Liver (tissue), 9 donors: ENCODE results near the gene SCGN. TPM values are rescaled to one million over a fixed set of nuclear protein-coding genes. Genes with fewer than 3 reads are reported as not detected.

Experiments used
- DNase-seq: peaks from one replicate; pipeline ENCODE4 v3.0.0-alpha.2; 2017; ENCODE audit warnings: low spot score
- H3K27ac ChIP-seq, 2 donors: one replicate each; pipeline ENCODE4 v1.7.0; 2013; ENCODE audit warnings: inconsistent platforms in 2 of 2, low read length in 2 of 2, control low read depth in 1 of 2, low read depth in 1 of 2, mild to moderate bottlenecking in 1 of 2
- H3K27me3 ChIP-seq, 4 donors: one replicate each; pipeline versions ENCODE4 v1.6.1 to v1.7.0; 2013; ENCODE audit warnings: low read length in 3 of 4, inconsistent platforms in 1 of 4, mild to moderate bottlenecking in 1 of 4, moderate library complexity in 1 of 4; ENCODE audit not compliant: control insufficient read depth in 4 of 4, insufficient read depth in 4 of 4
- H3K36me3 ChIP-seq, 4 donors: one replicate each; pipeline versions ENCODE4 v1.6.1 to v1.7.0; 2013; ENCODE audit warnings: low read length in 3 of 4, mild to moderate bottlenecking in 3 of 4, low read depth in 1 of 4, moderate library complexity in 1 of 4; ENCODE audit not compliant: control insufficient read depth in 4 of 4, insufficient read depth in 3 of 4
- H3K4me1 ChIP-seq, 4 donors: one replicate each; pipeline versions ENCODE4 v1.6.1 to v1.7.0; 2013; ENCODE audit warnings: low read length in 3 of 4, mild to moderate bottlenecking in 3 of 4, moderate library complexity in 1 of 4; ENCODE audit not compliant: control insufficient read depth in 4 of 4, insufficient read depth in 4 of 4
- H3K4me3 ChIP-seq, 3 donors: one replicate each; pipeline versions ENCODE4 v1.6.1 to v1.7.0; 2013; ENCODE audit warnings: low read length in 3 of 3, control low read depth in 1 of 3, low read depth in 1 of 3, mild to moderate bottlenecking in 1 of 3
- H3K9ac ChIP-seq, 2 donors: one replicate each; pipeline ENCODE4 v1.7.0; 2013; ENCODE audit warnings: low read length in 2 of 2, mild to moderate bottlenecking in 2 of 2, moderate library complexity in 2 of 2, control low read depth in 1 of 2, low read depth in 1 of 2
- H3K9me3 ChIP-seq, 4 donors: one replicate each; pipeline versions ENCODE4 v1.6.1 to v1.7.0; 2013; ENCODE audit warnings: low read length in 3 of 4; ENCODE audit not compliant: control insufficient read depth in 4 of 4
- EGR1 ChIP-seq, 2 donors: IDR thresholded peaks; 2 replicates each; pipeline ENCODE4 v1.6.1; 2016 to 2018; ENCODE audit warnings: antibody characterized with exemption in 2 of 2, low read depth in 2 of 2
- FOXA1 ChIP-seq: IDR thresholded peaks from 2 replicates; pipeline ENCODE4 v1.6.1; 2016; ENCODE audit warnings: antibody characterized with exemption
- FOXA2 ChIP-seq: IDR thresholded peaks from 2 replicates; pipeline ENCODE4 v1.6.1; 2016; ENCODE audit warnings: antibody characterized with exemption
- GABPA ChIP-seq, 2 donors: IDR thresholded peaks in 1 of 2; conservative IDR thresholded peaks in 1 of 2; 2 replicates each; pipeline ENCODE4 v1.6.1; 2016; ENCODE audit warnings: antibody characterized with exemption in 2 of 2, mild to moderate bottlenecking in 1 of 2, moderate library complexity in 1 of 2
- HNF4A ChIP-seq, 2 donors: conservative IDR thresholded peaks; 2 replicates each; pipeline ENCODE4 v1.6.1; 2016; ENCODE audit warnings: antibody characterized with exemption in 2 of 2, mild to moderate bottlenecking in 2 of 2
- HNF4G ChIP-seq: IDR thresholded peaks from 2 replicates; pipeline ENCODE4 v1.6.1; 2016; ENCODE audit warnings: antibody characterized with exemption
- JUND ChIP-seq, 2 donors: IDR thresholded peaks; 2 replicates each; pipeline ENCODE4 v1.6.1; 2016; ENCODE audit warnings: antibody characterized with exemption in 2 of 2
- NR2F2 ChIP-seq: IDR thresholded peaks from 2 replicates; pipeline ENCODE4 v1.6.1; 2016; ENCODE audit warnings: antibody characterized with exemption
- RAD21 ChIP-seq, 2 donors: IDR thresholded peaks; 2 replicates each; pipeline ENCODE4 v1.6.1; 2016; ENCODE audit warnings: antibody characterized with exemption in 2 of 2, mild to moderate bottlenecking in 2 of 2
- RXRA ChIP-seq, 2 donors: IDR thresholded peaks; 2 replicates each; pipeline ENCODE4 v1.6.1; 2017 to 2018; ENCODE audit warnings: antibody characterized with exemption in 2 of 2, mild to moderate bottlenecking in 1 of 2
- SP1 ChIP-seq: IDR thresholded peaks from 2 replicates; pipeline ENCODE4 v1.6.1; 2018; ENCODE audit warnings: antibody characterized with exemption, mild to moderate bottlenecking
- TAF1 ChIP-seq: conservative IDR thresholded peaks from 2 replicates; pipeline ENCODE4 v1.6.1; 2016; ENCODE audit warnings: antibody characterized with exemption, mild to moderate bottlenecking
- YY1 ChIP-seq: IDR thresholded peaks from 2 replicates; pipeline ENCODE4 v1.6.1; 2016; ENCODE audit warnings: antibody characterized with exemption, mild to moderate bottlenecking
- WGBS: extraction: QIAGEN DNeasy Blood & Tissue Kit; methylation state at CpG from one replicate; pipeline ENCODE4 v1.1.7; 2013; 5-methylcytosine and 5-hydroxymethylcytosine counted together
- polyA plus RNA-seq, 2 donors: library from polyadenylated mRNA; stranded (reverse) in 1 of 2; unstranded in 1 of 2; fragments of 200-250 nt in 1 of 2; fragments of >200 nt in 1 of 2; fragmentation: Nextera tagmentation in 1 of 2; extraction: Ambion mirVana in 1 of 2; gene quantifications; one replicate each; pipeline versions ENCODE4 v1.2.1 to v1.2.3, GENCODE V29; 2013 to 2015
- total RNA-seq, 2 donors: library from RNA; depleted of rRNA; stranded (reverse); fragments of >200 nt; gene quantifications; one replicate each; pipeline ENCODE4 v1.2.3, GENCODE V29; 2014
- TF ChIP-seq, protein P1 (sequence below): IDR thresholded peaks from 2 replicates; pipeline ENCODE4 v1.6.1; 2016; ENCODE audit warnings: antibody characterized with exemption
- TF ChIP-seq, protein P2 (sequence below): IDR thresholded peaks from 2 replicates; pipeline ENCODE4 v1.6.1; 2016; ENCODE audit warnings: antibody characterized with exemption
- TF ChIP-seq, protein P3 (sequence below): IDR thresholded peaks from 2 replicates; pipeline ENCODE4 v1.6.1; 2016; ENCODE audit warnings: antibody characterized with exemption
- TF ChIP-seq, protein P4 (sequence below): fragments of 150-350 bp; IDR thresholded peaks from 2 replicates; pipeline ENCODE4 v1.5.1; 2017; ENCODE audit warnings: improper control_type of control experiment, low read depth, low read length; ENCODE audit not compliant: missing input control
- TF ChIP-seq, protein P5 (sequence below): IDR thresholded peaks from 2 replicates; pipeline ENCODE4 v1.6.1; 2016; ENCODE audit warnings: antibody characterized with exemption, mild to moderate bottlenecking
- donor health status: healthy.
- donor health status: healthy.
- donor health status: healthy.
- donor health status: healthy.
- donor health status: healthy.

The SCGN gene
- total and polyA plus RNA-seq, 4 donors = 0.28 to 8.1 (median 2.8) TPM

DNA sequence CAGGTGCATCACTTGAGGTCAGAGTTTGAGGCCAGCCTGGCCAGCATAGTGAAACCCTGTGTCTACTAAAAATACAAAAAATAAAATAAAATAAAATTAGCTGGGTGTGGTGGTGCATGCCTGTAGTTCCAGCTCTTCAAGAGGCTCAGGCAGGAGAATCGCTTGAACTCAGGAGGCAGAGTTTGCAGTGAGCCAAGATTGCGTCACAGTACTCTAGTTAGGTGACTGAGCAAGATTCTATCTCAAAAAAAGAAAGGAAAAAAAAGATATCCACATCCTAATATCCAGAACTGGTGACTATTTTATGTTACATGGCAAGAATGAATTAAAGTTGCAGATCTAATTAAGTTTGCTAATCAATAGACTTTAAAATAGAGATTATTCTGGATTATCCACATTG is 32.5 kb downstream of the SCGN start:
- no peak overlapping the region for H3K27ac ChIP-seq
- no peaks in the 10 kb centered on the region for H3K4me1 ChIP-seq
- no peak overlapping the region for H3K9ac ChIP-seq
- no peaks in the 10 kb centered on the region for H3K9me3 ChIP-seq
- H3K4me3 ChIP-seq = no peak overlapping the region
- no peaks in the 10 kb centered on the region for H3K27me3 ChIP-seq
- TF ChIP-seq RAD21 (IDR thresholded peaks at IDR 0.05) (no peak), HNF4G (no peak), TAF1 (no peak), RXRA (IDR thresholded peaks at IDR 0.05) (no peak), HNF4A (conservative IDR thresholded peaks at IDR 0.05) (no peak)
- TF ChIP-seq, protein P1, sequence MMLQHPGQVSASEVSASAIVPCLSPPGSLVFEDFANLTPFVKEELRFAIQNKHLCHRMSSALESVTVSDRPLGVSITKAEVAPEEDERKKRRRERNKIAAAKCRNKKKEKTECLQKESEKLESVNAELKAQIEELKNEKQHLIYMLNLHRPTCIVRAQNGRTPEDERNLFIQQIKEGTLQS = no peak
- TF ChIP-seq, protein P2, sequence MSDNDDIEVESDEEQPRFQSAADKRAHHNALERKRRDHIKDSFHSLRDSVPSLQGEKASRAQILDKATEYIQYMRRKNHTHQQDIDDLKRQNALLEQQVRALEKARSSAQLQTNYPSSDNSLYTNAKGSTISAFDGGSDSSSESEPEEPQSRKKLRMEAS = no peak
- TF ChIP-seq, protein P3, sequence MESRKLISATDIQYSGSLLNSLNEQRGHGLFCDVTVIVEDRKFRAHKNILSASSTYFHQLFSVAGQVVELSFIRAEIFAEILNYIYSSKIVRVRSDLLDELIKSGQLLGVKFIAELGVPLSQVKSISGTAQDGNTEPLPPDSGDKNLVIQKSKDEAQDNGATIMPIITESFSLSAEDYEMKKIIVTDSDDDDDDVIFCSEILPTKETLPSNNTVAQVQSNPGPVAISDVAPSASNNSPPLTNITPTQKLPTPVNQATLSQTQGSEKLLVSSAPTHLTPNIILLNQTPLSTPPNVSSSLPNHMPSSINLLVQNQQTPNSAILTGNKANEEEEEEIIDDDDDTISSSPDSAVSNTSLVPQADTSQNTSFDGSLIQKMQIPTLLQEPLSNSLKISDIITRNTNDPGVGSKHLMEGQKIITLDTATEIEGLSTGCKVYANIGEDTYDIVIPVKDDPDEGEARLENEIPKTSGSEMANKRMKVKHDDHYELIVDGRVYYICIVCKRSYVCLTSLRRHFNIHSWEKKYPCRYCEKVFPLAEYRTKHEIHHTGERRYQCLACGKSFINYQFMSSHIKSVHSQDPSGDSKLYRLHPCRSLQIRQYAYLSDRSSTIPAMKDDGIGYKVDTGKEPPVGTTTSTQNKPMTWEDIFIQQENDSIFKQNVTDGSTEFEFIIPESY = no peak
- WGBS = 84% methylated on average over 2 of the region's 2 CpGs
- no peak for DNase-seq
- H3K36me3 ChIP-seq = no peaks in the 10 kb centered on the region

DNA sequence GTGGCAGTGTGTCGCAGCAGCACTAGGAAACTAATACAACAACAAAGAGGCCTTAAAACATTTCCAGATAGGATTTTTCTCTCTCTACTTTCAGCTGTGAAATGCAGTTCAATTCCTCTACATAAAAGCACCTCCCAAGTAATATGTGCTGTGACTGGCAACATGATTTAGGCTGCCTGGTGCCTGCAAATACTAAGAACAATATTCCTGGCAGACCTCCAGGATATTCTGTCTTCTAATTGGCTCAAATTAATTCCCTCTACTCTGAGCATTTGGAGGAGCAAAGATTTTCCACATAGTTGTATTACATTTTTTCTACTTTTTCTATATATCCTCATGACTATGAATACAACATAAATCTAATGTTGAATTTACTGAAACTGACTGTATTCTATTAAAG is 33.2 kb downstream of the SCGN start:
- H3K4me1 ChIP-seq = no peaks in the 10 kb centered on the region
- no peak for DNase-seq
- no peak overlapping the region for H3K27ac ChIP-seq
- 96% methylated on average over 1 of the region's 1 CpG for WGBS
- H3K9me3 ChIP-seq = no peaks in the 10 kb centered on the region
- H3K27me3 ChIP-seq = no peaks in the 10 kb centered on the region
- H3K36me3 ChIP-seq = no peaks in the 10 kb centered on the region
- TF ChIP-seq RAD21 (IDR thresholded peaks at IDR 0.05) (no peak), EGR1 (IDR thresholded peaks at IDR 0.05; ENCODE audit: low read depth in 2 of 2) (no peak), HNF4G (no peak), TAF1 (no peak), RXRA (IDR thresholded peaks at IDR 0.05) (no peak), JUND (IDR thresholded peaks at IDR 0.05) (no peak), SP1 (no peak), NR2F2 (no peak), FOXA2 (no peak), FOXA1 (no peak), GABPA (IDR thresholded peaks at IDR 0.05 in 1 of 2, conservative IDR thresholded peaks at IDR 0.05 in 1 of 2) (no peak), YY1 (no peak), HNF4A (conservative IDR thresholded peaks at IDR 0.05) (no peak)
- TF ChIP-seq, protein P2 = no peak
- TF ChIP-seq, protein P1 = no peak
- TF ChIP-seq, protein P4, sequence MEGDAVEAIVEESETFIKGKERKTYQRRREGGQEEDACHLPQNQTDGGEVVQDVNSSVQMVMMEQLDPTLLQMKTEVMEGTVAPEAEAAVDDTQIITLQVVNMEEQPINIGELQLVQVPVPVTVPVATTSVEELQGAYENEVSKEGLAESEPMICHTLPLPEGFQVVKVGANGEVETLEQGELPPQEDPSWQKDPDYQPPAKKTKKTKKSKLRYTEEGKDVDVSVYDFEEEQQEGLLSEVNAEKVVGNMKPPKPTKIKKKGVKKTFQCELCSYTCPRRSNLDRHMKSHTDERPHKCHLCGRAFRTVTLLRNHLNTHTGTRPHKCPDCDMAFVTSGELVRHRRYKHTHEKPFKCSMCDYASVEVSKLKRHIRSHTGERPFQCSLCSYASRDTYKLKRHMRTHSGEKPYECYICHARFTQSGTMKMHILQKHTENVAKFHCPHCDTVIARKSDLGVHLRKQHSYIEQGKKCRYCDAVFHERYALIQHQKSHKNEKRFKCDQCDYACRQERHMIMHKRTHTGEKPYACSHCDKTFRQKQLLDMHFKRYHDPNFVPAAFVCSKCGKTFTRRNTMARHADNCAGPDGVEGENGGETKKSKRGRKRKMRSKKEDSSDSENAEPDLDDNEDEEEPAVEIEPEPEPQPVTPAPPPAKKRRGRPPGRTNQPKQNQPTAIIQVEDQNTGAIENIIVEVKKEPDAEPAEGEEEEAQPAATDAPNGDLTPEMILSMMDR = no peak
- TF ChIP-seq, protein P3 = no peak
- TF ChIP-seq, protein P5, sequence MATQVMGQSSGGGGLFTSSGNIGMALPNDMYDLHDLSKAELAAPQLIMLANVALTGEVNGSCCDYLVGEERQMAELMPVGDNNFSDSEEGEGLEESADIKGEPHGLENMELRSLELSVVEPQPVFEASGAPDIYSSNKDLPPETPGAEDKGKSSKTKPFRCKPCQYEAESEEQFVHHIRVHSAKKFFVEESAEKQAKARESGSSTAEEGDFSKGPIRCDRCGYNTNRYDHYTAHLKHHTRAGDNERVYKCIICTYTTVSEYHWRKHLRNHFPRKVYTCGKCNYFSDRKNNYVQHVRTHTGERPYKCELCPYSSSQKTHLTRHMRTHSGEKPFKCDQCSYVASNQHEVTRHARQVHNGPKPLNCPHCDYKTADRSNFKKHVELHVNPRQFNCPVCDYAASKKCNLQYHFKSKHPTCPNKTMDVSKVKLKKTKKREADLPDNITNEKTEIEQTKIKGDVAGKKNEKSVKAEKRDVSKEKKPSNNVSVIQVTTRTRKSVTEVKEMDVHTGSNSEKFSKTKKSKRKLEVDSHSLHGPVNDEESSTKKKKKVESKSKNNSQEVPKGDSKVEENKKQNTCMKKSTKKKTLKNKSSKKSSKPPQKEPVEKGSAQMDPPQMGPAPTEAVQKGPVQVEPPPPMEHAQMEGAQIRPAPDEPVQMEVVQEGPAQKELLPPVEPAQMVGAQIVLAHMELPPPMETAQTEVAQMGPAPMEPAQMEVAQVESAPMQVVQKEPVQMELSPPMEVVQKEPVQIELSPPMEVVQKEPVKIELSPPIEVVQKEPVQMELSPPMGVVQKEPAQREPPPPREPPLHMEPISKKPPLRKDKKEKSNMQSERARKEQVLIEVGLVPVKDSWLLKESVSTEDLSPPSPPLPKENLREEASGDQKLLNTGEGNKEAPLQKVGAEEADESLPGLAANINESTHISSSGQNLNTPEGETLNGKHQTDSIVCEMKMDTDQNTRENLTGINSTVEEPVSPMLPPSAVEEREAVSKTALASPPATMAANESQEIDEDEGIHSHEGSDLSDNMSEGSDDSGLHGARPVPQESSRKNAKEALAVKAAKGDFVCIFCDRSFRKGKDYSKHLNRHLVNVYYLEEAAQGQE = no peak
- no peak overlapping the region for H3K4me3 ChIP-seq
- H3K9ac ChIP-seq = no peak overlapping the region
